Astrocyte (in vitro differentiated cells and primary cell): Measurements from ENCODE around the gene DNAH9. TPM values are rescaled to one million over a fixed set of nuclear protein-coding genes. Genes with fewer than 3 reads are reported as not detected.

Source experiments
- DNase-seq: peaks from one replicate; pipeline ENCODE4 v3.0.0-alpha.2; 2010; ENCODE audit warnings: low read depth
- FAIRE-seq: peaks from 2 replicates; lab custom pipeline; 2011; peaks lifted over from hg19 to GRCh38; lab: Jason Lieb, UNC
- H2AFZ ChIP-seq: 2 replicates; pipeline ENCODE4 v1.6.0; 2012; ENCODE audit warnings: low read depth, low read length, inconsistent platforms
- H3K27ac ChIP-seq: 2 replicates; pipeline ENCODE4 v1.5.1; 2011; ENCODE audit warnings: low read depth, low read length, inconsistent platforms
- H3K27me3 ChIP-seq: 2 replicates; pipeline ENCODE4 v1.6.0; 2011; ENCODE audit warnings: low read length, inconsistent platforms; ENCODE audit not compliant: insufficient read depth
- H3K36me3 ChIP-seq: 2 replicates; pipeline ENCODE4 v1.5.1; 2011; ENCODE audit warnings: low read length, inconsistent platforms; ENCODE audit not compliant: insufficient read depth
- H3K4me1 ChIP-seq: 2 replicates; pipeline ENCODE4 v1.5.1; 2011; ENCODE audit warnings: low read length, inconsistent platforms; ENCODE audit not compliant: insufficient read depth
- H3K4me2 ChIP-seq: 2 replicates; pipeline ENCODE4 v1.6.0; 2012; ENCODE audit warnings: low read length, inconsistent platforms
- H3K4me3 ChIP-seq: 2 replicates; pipeline ENCODE4 v1.5.1; 2011; ENCODE audit warnings: low read depth, mild to moderate bottlenecking, low read length, inconsistent platforms; ENCODE audit not compliant: insufficient read depth
- H3K79me2 ChIP-seq: 2 replicates; pipeline ENCODE4 v1.6.0; 2012; ENCODE audit warnings: mild to moderate bottlenecking, low read length, inconsistent platforms; ENCODE audit not compliant: insufficient read depth
- H3K9ac ChIP-seq: 2 replicates; pipeline ENCODE4 v1.6.0; 2012; ENCODE audit warnings: mild to moderate bottlenecking, low read length, inconsistent platforms
- H3K9me3 ChIP-seq: 2 replicates; pipeline ENCODE4 v1.5.1; 2012; ENCODE audit warnings: low read depth, mild to moderate bottlenecking, low read length, inconsistent platforms; ENCODE audit not compliant: insufficient read depth
- H4K20me1 ChIP-seq: 2 replicates; pipeline ENCODE4 v1.6.0; 2012; ENCODE audit warnings: low read length, inconsistent platforms; ENCODE audit not compliant: insufficient read depth
- H3K27ac Mint-ChIP-seq: one replicate; pipeline ENCODE4 v1.8.0; 2021; ENCODE audit warnings: mild to moderate bottlenecking, mixed read lengths; ENCODE audit not compliant: unreplicated experiment
- H3K27me3 Mint-ChIP-seq: one replicate; pipeline ENCODE4 v1.8.0; 2021; ENCODE audit warnings: low read depth, mixed read lengths; ENCODE audit not compliant: unreplicated experiment
- H3K36me3 Mint-ChIP-seq: one replicate; pipeline ENCODE4 v1.8.0; 2021; ENCODE audit warnings: low read depth, mixed read lengths; ENCODE audit not compliant: unreplicated experiment
- H3K4me1 Mint-ChIP-seq: one replicate; pipeline ENCODE4 v1.8.0; 2021; ENCODE audit warnings: low read depth, mixed read lengths; ENCODE audit not compliant: unreplicated experiment
- H3K4me3 Mint-ChIP-seq: one replicate; pipeline ENCODE4 v1.8.0; 2021; ENCODE audit warnings: mild to moderate bottlenecking, moderate library complexity, mixed read lengths; ENCODE audit not compliant: unreplicated experiment
- H3K9me3 Mint-ChIP-seq: one replicate; pipeline ENCODE4 v1.8.0; 2021; ENCODE audit warnings: mild to moderate bottlenecking, mixed read lengths; ENCODE audit not compliant: unreplicated experiment
- EZH2 ChIP-seq: IDR thresholded peaks from 2 replicates; pipeline ENCODE4 v1.6.1; 2012; ENCODE audit warnings: mild to moderate bottlenecking, low read length, inconsistent platforms; ENCODE audit not compliant: insufficient read depth
- total RNA-seq: library from RNA; stranded (reverse); gene quantifications from 2 replicates; pipeline ENCODE4 v1.2.1, GENCODE V29; 2021
- TF ChIP-seq, protein P1 (sequence below): IDR thresholded peaks from 2 replicates; pipeline ENCODE4 v1.5.1; 2011; ENCODE audit warnings: low read depth, mild to moderate bottlenecking, inconsistent platforms, low read length, moderate library complexity; ENCODE audit not compliant: insufficient read depth

The DNAH9 gene
- total RNA-seq, 1 donor from 2014 or later: not detected

DNA sequence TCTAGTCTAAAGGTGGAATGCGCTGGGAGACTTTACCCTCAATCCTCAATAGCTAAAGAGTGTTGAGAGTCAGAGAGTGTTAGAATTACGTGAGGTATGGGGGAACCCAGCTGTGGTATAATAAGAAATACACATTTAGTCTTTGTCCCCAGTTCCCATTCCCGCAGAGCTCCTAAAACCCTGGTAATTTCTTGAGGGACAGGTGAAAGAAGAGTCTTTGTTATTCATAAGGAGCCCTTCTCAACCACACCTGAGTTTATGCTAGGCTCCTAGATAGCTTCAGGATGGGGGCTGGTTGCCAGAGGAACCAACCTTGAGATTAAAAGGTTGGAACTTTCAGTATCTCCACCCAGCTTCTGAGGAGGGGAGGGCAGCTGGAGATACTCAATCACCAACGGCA is 393.2 kb downstream of the DNAH9 start:
- H3K9me3 ChIP-seq: no peaks in the 10 kb centered on the region
- H3K4me1 Mint-ChIP-seq: no peaks in the 10 kb centered on the region
- no peak overlapping the region for H3K27ac ChIP-seq
- no peaks in the 10 kb centered on the region for H3K27me3 Mint-ChIP-seq
- H3K36me3 ChIP-seq: peaks cover 6% of the 10 kb centered on the region
- no peak overlapping the region for H3K4me3 Mint-ChIP-seq
- FAIRE-seq: no peak
- peaks cover 8% of the 10 kb centered on the region for H3K79me2 ChIP-seq
- H3K27ac Mint-ChIP-seq: no peak overlapping the region
- H3K4me2 ChIP-seq: no peak overlapping the region
- no peak overlapping the region for H3K4me3 ChIP-seq
- no peak overlapping the region for H3K9ac ChIP-seq
- DNase-seq: no peak
- TF ChIP-seq, protein P1, sequence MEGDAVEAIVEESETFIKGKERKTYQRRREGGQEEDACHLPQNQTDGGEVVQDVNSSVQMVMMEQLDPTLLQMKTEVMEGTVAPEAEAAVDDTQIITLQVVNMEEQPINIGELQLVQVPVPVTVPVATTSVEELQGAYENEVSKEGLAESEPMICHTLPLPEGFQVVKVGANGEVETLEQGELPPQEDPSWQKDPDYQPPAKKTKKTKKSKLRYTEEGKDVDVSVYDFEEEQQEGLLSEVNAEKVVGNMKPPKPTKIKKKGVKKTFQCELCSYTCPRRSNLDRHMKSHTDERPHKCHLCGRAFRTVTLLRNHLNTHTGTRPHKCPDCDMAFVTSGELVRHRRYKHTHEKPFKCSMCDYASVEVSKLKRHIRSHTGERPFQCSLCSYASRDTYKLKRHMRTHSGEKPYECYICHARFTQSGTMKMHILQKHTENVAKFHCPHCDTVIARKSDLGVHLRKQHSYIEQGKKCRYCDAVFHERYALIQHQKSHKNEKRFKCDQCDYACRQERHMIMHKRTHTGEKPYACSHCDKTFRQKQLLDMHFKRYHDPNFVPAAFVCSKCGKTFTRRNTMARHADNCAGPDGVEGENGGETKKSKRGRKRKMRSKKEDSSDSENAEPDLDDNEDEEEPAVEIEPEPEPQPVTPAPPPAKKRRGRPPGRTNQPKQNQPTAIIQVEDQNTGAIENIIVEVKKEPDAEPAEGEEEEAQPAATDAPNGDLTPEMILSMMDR: no peak
- no peak for TF ChIP-seq EZH2
- H3K9me3 Mint-ChIP-seq: no peaks in the 10 kb centered on the region
- peaks cover 6% of the 10 kb centered on the region for H3K36me3 Mint-ChIP-seq
- no peaks in the 10 kb centered on the region for H3K27me3 ChIP-seq
- H3K4me1 ChIP-seq: no peaks in the 10 kb centered on the region
- H4K20me1 ChIP-seq: peaks cover 12% of the 10 kb centered on the region
- no peak overlapping the region for H2AFZ ChIP-seq

DNA sequence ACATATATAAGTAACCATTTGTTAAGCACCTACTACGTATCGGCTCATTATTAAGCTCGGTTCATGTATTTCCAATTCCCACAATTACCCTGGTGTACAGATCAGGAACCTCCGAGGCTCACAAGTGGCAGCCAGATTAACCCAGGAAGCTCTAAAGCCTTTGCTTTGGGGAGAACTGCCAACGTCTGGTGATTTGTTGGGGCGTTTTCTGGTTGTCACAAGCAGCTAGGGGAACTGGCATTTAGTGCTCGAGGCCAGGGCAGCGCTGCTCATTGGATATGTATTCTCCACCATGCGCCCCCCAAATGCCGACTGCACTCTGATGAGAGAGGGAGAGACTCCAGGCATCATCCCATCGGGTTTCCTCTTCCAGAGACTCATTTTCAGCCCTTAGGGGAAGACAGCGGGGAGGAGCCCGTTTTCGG is 398.5 kb downstream of the DNAH9 start:
- peak overlapping the region; percentile 93 for H3K9ac ChIP-seq
- DNase-seq (peak; percentile 34), FAIRE-seq (no peak)
- peak overlapping the region; percentile 97 for H3K4me2 ChIP-seq
- H3K4me3 Mint-ChIP-seq: peak overlapping the region; percentile 91
- H3K9me3 Mint-ChIP-seq: no peaks in the 10 kb centered on the region
- peak overlapping the region; percentile 93 for H2AFZ ChIP-seq
- peak overlapping the region; percentile 88 for H3K27ac Mint-ChIP-seq
- no peaks in the 10 kb centered on the region for H3K4me1 Mint-ChIP-seq
- peaks cover 13% of the 10 kb centered on the region for H3K79me2 ChIP-seq
- no peaks in the 10 kb centered on the region for H3K27me3 Mint-ChIP-seq
- H3K36me3 ChIP-seq: no peaks in the 10 kb centered on the region
- peak overlapping the region; percentile 79 for H3K27ac ChIP-seq
- H3K9me3 ChIP-seq: no peaks in the 10 kb centered on the region
- peaks cover 3% of the 10 kb centered on the region for H3K4me1 ChIP-seq
- peak overlapping the region; percentile 92 for H3K4me3 ChIP-seq
- H3K36me3 Mint-ChIP-seq: peaks cover 6% of the 10 kb centered on the region
- no peaks in the 10 kb centered on the region for H4K20me1 ChIP-seq
- no peak for TF ChIP-seq EZH2
- TF ChIP-seq, protein P1: no peak
- no peaks in the 10 kb centered on the region for H3K27me3 ChIP-seq

DNA sequence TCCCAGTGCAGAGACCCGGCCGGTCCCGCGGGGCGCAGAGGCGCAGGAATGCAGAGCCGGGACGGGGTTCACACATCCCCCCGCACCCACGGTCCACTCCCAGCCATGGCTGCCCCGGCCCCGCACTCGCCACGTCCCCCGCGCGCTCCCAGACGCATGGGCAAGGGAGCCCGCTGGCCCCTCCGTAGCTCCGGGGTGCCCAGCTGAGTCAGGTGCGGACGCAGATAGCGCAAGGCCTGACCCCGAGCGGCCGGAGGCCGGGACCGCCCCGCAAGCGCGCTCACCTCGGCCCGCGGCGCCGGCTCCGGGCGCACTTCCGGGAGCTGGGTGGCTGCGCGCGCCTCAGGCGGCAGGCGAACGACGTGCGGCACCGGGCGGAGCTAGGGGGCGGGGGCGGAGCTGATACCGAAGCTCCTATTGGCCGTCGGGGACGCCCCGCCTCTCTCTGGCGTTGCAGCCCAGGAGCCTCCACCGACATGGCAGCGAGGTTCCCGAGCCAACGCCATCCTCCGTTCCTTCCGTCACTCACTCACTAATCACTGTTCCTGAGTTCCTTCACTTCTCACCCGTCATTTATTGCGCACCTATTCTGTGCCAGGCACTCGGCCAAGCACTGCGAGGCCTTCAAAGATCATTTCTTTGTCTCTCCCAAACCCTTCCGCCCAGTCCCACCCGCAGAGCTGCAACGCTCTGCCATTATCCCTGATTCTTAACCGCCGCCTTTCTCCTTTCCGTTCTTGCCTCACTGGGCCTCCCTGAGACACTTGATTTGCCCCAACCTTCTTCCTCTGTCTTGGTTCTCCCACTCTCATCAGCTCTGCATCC is 399.1 kb downstream of the DNAH9 start, which contains the start of gene ZNF18:
TSS of gene ZNF18 (minus strand) at position 329 of the 825 bp plus-strand sequence. CDS start 4,646 bp downstream, outside the sequence.
- Histone ChIP-seq H4K20me1 (no peaks in the 10 kb centered on the region), H3K9me3 (no peaks in the 10 kb centered on the region), H3K79me2 (peaks cover 13% of the 10 kb centered on the region), H3K9ac (peak within 1 kb of the TSS; percentile 93), H3K4me2 (peak within 1 kb of the TSS; percentile 97), H3K4me1 (peaks cover 3% of the 10 kb centered on the region), H3K36me3 (no peaks in the 10 kb centered on the region), H3K27ac (peak within 1 kb of the TSS; percentile 79), H2AFZ (peak within 1 kb of the TSS; percentile 99), H3K4me3 (peak within 1 kb of the TSS; percentile 92), H3K27me3 (no peaks in the 10 kb centered on the region)
- FAIRE-seq (peak; percentile 23), DNase-seq (peak; percentile 82)
- TF ChIP-seq, protein P1: no peak
- TF ChIP-seq EZH2: no peak
- Mint-ChIP-seq H3K4me3 (peak within 1 kb of the TSS; percentile 91), H3K27me3 (no peaks in the 10 kb centered on the region), H3K4me1 (no peaks in the 10 kb centered on the region), H3K36me3 (peaks cover 4% of the 10 kb centered on the region), H3K9me3 (no peaks in the 10 kb centered on the region), H3K27ac (peak within 1 kb of the TSS; percentile 88)
